ENCODE data around the gene ZNF618.

The ZNF618 gene

GRCh38 chr9:113911850-113912557, 35.9 kb downstream of the ZNF618 start:
- no peak for DNase-seq (ENCODE audit: low read depth in 2 of 2)

- no peak for DNase-seq (ENCODE audit: low read depth in 2 of 2)
Observed at GRCh38 chr9:113912816-113913215, 36.7 kb downstream of the ZNF618 start.

DNA sequence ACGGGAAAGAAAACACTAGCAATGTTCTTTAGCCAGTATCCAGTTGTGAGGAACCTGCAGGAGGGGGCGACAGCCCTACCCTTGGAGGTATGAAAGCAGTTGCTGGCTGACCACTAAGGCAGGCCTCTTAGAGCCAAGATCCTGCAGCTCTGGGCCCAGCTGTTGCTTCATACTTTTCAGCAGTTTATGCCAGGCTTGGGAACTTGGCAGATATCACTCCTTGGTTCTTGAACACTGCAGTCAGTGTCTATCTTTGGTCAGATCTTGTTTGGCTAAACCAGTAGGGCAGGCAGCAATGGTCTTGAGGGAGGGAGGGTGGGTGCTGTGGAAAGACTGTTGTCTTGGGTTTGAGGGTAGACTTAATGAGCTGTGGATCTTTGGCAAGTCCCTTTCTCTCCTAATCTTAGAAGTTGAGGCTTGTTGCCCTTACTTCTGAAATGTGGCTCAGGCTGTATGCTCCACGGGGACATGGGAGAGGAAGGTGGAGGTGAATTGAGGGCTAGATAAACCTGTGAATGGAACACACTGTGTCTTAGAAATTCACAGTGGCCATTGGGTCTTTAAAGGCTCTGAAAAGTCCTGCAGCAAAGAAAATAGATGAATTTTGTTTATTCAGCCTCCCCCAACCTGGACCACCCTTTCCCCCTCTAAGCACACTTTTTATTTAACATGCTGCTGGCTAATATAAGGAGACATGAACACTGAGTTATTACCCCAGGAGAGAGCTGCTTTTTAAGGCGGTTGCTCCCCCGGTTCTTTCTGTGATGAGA, 37.5 kb downstream of the ZNF618 start:
- no peak for DNase-seq (ENCODE audit: low read depth in 2 of 2)

DNA sequence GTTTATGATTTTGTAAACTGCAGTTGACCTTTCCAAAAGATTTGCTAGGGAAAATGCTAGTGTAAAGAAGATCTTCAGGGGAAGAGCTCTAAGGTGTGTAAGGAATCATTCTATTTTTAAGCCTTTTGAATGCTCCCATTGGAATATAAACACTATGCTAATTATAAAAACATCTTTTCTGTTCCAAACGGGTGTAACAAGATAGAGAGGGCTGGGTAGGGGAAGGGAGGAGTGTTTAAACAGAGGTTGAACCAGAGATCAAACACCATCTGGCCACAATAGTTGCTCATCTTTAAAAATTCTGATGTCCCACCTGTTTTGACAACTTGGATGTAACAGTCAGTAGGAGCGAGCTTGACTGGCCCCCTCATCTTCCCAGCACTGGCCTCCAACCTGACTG, 38.4 kb downstream of the ZNF618 start:
- DNase-seq (ENCODE audit: low read depth in 2 of 2), result no peak

- no peak for DNase-seq (ENCODE audit: low read depth in 2 of 2)
Observed at GRCh38 chr9:113915817-113916434, 39.8 kb downstream of the ZNF618 start.

- no peak for DNase-seq (ENCODE audit: low read depth in 2 of 2)
Observed at GRCh38 chr9:113916931-113917330, 40.8 kb downstream of the ZNF618 start.

GRCh38 chr9:113918697-113919350, 42.7 kb downstream of the ZNF618 start:
- no peak for DNase-seq (ENCODE audit: low read depth in 2 of 2)

DNA sequence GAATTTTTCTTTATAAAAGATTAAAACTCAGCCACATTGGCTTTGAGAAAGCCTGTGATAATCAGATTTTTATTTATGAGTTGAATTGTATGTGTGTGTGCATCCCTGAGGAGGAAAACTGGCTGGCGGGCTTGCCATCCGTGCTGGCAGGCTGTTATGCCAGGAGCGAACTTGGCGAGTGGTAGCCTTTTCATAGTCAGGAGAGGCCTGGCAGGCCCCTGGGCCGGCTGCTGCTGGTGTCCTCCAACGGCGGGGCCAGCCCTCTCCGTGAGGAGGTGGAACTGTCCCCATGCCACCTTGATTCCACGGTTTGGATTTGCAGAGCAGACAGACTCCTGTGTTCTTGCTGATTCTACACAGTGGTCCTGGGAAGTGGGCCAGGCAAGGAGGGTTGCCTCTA, 43.3 kb downstream of the ZNF618 start:
- no peak for DNase-seq (ENCODE audit: low read depth in 2 of 2)

- DNase-seq (ENCODE audit: low read depth in 2 of 2), result no peak
Observed at GRCh38 chr9:113919871-113920270, 43.8 kb downstream of the ZNF618 start.

DNA sequence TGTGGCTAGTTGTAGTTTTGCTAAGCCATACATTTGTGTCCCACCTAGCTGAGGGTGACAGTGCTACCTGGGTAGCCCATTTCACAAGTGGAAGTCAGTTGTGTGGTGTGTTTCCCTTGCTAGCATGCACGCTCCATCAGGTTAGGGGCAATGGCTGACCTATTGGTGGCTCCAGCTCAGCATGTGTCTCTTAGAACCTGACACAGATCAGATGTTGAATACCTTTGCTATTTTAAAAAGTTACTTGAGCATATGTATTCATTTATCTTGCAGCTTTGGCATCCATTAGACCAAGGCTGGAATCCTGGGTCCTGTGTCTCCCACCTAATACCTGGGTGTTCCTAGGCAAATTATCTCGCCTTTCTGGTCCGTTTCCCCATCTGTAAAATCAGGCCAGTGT, 44.8 kb downstream of the ZNF618 start:
- DNase-seq (ENCODE audit: low read depth in 2 of 2), result no peak

DNA sequence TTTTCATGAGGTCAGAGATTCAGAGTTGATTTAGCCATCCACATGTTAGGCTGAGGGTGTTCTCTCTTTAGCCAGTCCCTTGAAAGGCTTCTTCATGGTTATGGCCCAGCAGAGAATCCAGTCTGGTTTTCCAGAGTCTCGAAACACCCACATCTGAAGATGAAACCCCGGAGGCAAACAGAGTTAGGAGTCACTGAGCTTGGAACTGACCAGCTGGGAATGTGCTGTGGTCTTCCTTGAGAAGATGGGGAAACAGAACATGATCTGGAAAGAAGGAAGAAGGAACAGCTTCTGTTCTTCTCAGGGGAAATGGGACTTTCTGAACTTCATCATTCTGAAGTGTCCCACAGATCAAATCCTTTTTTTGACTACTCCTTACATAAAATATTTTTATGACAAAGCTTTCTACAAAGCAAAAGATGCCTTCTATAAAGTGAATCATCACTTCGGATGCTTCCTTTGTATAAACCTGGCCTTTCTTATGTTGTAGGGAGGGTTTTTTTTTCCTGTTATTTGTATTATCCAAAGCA, 45.4 kb downstream of the ZNF618 start:
- DNase-seq (ENCODE audit: low read depth in 2 of 2), result no peak

GRCh38 chr9:113922160-113922559, 46.1 kb downstream of the ZNF618 start:
- no peak for DNase-seq (ENCODE audit: low read depth in 2 of 2)

DNA sequence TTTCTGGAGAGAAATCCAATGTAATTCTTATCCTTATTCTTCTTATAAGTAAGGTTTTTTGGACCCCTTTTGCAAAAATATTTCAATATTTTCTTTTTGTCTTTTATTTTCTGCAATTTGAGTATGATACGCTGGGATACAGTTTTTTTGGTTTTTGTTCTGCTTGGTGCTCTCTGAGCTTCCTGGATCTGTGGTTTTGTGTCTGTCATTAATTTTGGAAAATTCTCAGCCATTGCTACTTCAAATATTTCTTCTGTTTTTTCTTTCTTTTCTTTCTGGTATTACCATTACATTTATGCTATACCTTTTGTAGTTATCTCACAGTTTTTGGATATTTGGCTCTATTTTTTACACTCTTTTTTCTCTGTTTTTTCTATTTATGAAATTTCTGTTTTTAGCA, 50.1 kb downstream of the ZNF618 start:
- DNase-seq (ENCODE audit: low read depth in 2 of 2), result no peak

- DNase-seq (ENCODE audit: low read depth in 2 of 2), result no peak
Observed at GRCh38 chr9:113927277-113927676, 51.2 kb downstream of the ZNF618 start.

- no peak for DNase-seq (ENCODE audit: low read depth in 2 of 2)
Observed at GRCh38 chr9:113928269-113928668, 52.2 kb downstream of the ZNF618 start.

GRCh38 chr9:113929634-113930389, 53.7 kb downstream of the ZNF618 start:
- DNase-seq (ENCODE audit: low read depth in 2 of 2), result no peak

DNA sequence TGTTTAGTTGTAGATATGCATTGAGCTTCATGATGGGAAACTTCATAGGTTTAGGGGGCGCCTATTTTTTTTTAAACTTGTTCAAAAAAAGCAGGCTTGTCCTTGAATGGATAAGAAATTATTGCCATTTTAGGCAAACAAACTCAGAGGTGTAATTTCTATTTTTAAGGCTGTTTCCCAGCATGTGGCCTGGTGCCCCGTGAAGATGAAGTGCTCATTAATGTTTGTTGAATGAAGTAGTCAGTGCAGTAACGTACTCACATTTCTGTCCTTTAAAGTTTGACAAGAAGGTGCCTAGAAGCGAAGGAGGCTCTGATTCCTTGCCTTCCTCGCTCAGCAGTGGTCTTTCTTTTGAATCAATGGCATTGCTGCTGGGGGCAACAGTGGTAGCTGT, 54.3 kb downstream of the ZNF618 start:
- DNase-seq (ENCODE audit: low read depth in 2 of 2), result no peak

GRCh38 chr9:113931140-113931539, 55.0 kb downstream of the ZNF618 start:
- no peak for DNase-seq (ENCODE audit: low read depth in 2 of 2)

DNA sequence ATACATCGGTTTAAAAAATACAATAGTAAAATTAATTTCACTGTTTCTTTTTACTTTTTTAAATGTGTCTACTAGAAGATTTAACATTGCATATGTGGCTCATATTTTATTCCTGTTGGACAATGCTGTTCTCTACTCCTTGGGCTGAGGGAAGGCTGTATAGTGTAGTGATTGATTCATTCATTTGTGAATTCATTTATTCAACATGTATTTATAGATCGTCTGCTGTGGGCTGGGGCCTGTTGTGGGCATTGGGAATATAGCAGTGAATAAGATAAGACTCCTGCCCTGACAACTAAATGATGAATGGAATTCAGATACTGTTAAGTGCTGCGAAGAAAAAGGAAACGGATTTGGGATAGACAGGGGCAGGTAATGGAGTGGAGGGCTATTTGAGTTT, 55.7 kb downstream of the ZNF618 start:
- no peak for DNase-seq (ENCODE audit: low read depth in 2 of 2)

DNA sequence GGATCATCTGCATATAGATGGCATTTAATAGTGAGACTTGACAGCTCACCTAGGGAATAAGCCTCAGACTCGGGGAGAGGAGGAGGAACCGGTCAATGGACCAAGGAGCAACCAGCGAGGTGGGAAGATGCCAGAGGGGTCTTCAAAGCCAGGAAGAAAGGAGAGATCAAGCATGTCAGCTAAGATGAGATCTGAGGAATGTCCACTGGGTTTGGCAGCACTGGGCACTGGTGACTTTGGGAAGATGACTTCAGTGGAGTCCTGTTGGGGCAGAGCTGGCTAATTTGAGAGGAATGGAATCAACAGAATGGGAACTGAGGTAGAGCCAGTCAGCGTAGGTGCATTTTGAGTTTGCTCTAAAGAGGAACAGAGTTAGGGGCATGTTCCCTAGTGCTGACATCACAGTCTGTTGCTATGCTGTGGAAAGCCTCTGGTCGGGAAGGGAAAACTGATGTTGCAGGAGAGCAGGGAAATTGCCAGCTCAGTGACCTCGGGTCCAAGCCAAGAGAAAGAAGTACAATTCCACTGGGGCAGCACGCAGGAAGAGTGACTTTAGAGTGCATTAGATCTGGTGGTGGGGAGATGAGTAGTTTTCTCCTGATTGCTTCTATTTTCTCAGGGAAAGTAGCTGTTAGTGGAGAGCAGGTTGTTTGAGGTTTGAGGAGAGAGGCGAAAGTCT, 56.9 kb downstream of the ZNF618 start:
- DNase-seq (ENCODE audit: low read depth in 2 of 2), result no peak

- DNase-seq (ENCODE audit: low read depth in 2 of 2), result no peak
Observed at GRCh38 chr9:113933671-113934070, 57.6 kb downstream of the ZNF618 start.

All from stimulated activated CD4-positive, alpha-beta T cell treated with anti-CD3 and anti-CD28 coated beads, Interleukin-12 subunit alpha, Interleukin-12 subunit beta, amount 100 ng/mL, for 24 hours (primary cell).